Activated T-cell treated with anti-CD3 and anti-CD28 coated beads, Interleukin-2, amount 50 U/mL, for 72 hours (primary cell): Measurements from ENCODE around the gene ADGRG2. TPM values are rescaled to one million over a fixed set of nuclear protein-coding genes. Genes with fewer than 3 reads are reported as not detected.

Source experiments
- ATAC-seq, 2 donors: fragments of 150-1000 bp; cut with Tn5 transposase; replicated peaks in 1 of 2; 2 replicates each; pipeline ENCODE4 v1.10.0; 2021; ENCODE audit warnings: moderate library complexity in 2 of 2, mild to moderate bottlenecking in 1 of 2
- DNase-seq, 2 donors: peaks; one replicate each; pipeline ENCODE4 v3.0.0; 2021 to 2022; ENCODE audit warnings: mixed read lengths in 1 of 2
- H3K27ac Mint-ChIP-seq: one replicate; pipeline ENCODE4 v1.8.0; 2022; ENCODE audit warnings: mild to moderate bottlenecking, moderate library complexity, mixed read lengths
- H3K27me3 Mint-ChIP-seq: one replicate; pipeline ENCODE4 v1.8.0; 2022; ENCODE audit warnings: low read depth, mixed read lengths
- H3K36me3 Mint-ChIP-seq, 2 donors: one replicate each; pipeline ENCODE4 v1.8.0; 2022; ENCODE audit warnings: mixed read lengths in 2 of 2, mild to moderate bottlenecking in 1 of 2; ENCODE audit not compliant: insufficient read depth in 2 of 2
- H3K4me1 Mint-ChIP-seq: one replicate; pipeline ENCODE4 v1.8.0; 2022; ENCODE audit warnings: low read depth, mixed read lengths
- H3K4me3 Mint-ChIP-seq, 2 donors: one replicate each; pipeline ENCODE4 v1.8.0; 2022; ENCODE audit warnings: mild to moderate bottlenecking in 2 of 2, mixed read lengths in 2 of 2, moderate library complexity in 2 of 2
- H3K9me3 Mint-ChIP-seq, 2 donors: one replicate each; pipeline ENCODE4 v1.8.0; 2022; ENCODE audit warnings: mixed read lengths in 2 of 2
- total RNA-seq, 2 donors: library from RNA; stranded (reverse); gene quantifications; one replicate each; pipeline ENCODE4 v1.2.3, GENCODE V29; 2022

The ADGRG2 gene
- total RNA-seq, 2 donors from 2014 or later, result 0.12 TPM; not detected in 1

- no peaks in the 10 kb centered on the region for H3K27me3 Mint-ChIP-seq
- peaks cover 5% of the 10 kb centered on the region for H3K4me1 Mint-ChIP-seq
- H3K4me3 Mint-ChIP-seq, result peak overlapping the region in 1 of 2 donors; percentile 1
- peak in 1 of 2 donors; percentile 4 for DNase-seq
- ATAC-seq, result peak in 1 of 2 donors; percentile 74
- H3K36me3 Mint-ChIP-seq, result no peaks in the 10 kb centered on the region
- peak overlapping the region; percentile 6 for H3K27ac Mint-ChIP-seq
- H3K9me3 Mint-ChIP-seq, result no peaks in the 10 kb centered on the region
Measured at GRCh38 chrX:18961686-18962085, 160.6 kb downstream of the ADGRG2 start.

- Mint-ChIP-seq H3K27me3 (no peaks in the 10 kb centered on the region), H3K9me3 (no peaks in the 10 kb centered on the region), H3K4me3 (no peak overlapping the region), H3K4me1 (peaks cover 14% of the 10 kb centered on the region), H3K27ac (no peak overlapping the region), H3K36me3 (peaks cover 0 to 1% of the 10 kb centered on the region in 2 donors)
- no peak for ATAC-seq
- DNase-seq, result no peak
Measured at GRCh38 chrX:18956303-18957032, 165.8 kb downstream of the ADGRG2 start.

GRCh38 chrX:18955676-18956075 lies 166.6 kb downstream of the ADGRG2 start:
- Mint-ChIP-seq H3K4me3 (no peak overlapping the region), H3K4me1 (peaks cover 14% of the 10 kb centered on the region), H3K27me3 (no peaks in the 10 kb centered on the region), H3K9me3 (no peaks in the 10 kb centered on the region), H3K36me3 (peaks cover 0 to 1% of the 10 kb centered on the region in 2 donors), H3K27ac (no peak overlapping the region)
- ATAC-seq, result no peak
- DNase-seq, result no peak

GRCh38 chrX:18951032-18951431 lies 171.2 kb downstream of the ADGRG2 start:
- peaks cover 1 to 3% of the 10 kb centered on the region in 2 donors for H3K36me3 Mint-ChIP-seq
- H3K27me3 Mint-ChIP-seq, result no peaks in the 10 kb centered on the region
- no peak overlapping the region for H3K27ac Mint-ChIP-seq
- H3K9me3 Mint-ChIP-seq, result peaks cover 0 to 1% of the 10 kb centered on the region in 2 donors
- DNase-seq (no peak), ATAC-seq (no peak)
- H3K4me3 Mint-ChIP-seq, result no peak overlapping the region
- peaks cover 14% of the 10 kb centered on the region for H3K4me1 Mint-ChIP-seq

GRCh38 chrX:18949944-18950301 lies 172.3 kb downstream of the ADGRG2 start:
- peaks cover 0 to 1% of the 10 kb centered on the region in 2 donors for H3K9me3 Mint-ChIP-seq
- DNase-seq (no peak), ATAC-seq (no peak)
- no peak overlapping the region for H3K27ac Mint-ChIP-seq
- peaks cover 1 to 3% of the 10 kb centered on the region in 2 donors for H3K36me3 Mint-ChIP-seq
- H3K27me3 Mint-ChIP-seq, result no peaks in the 10 kb centered on the region
- H3K4me3 Mint-ChIP-seq, result no peak overlapping the region
- peaks cover 14% of the 10 kb centered on the region for H3K4me1 Mint-ChIP-seq

DNA sequence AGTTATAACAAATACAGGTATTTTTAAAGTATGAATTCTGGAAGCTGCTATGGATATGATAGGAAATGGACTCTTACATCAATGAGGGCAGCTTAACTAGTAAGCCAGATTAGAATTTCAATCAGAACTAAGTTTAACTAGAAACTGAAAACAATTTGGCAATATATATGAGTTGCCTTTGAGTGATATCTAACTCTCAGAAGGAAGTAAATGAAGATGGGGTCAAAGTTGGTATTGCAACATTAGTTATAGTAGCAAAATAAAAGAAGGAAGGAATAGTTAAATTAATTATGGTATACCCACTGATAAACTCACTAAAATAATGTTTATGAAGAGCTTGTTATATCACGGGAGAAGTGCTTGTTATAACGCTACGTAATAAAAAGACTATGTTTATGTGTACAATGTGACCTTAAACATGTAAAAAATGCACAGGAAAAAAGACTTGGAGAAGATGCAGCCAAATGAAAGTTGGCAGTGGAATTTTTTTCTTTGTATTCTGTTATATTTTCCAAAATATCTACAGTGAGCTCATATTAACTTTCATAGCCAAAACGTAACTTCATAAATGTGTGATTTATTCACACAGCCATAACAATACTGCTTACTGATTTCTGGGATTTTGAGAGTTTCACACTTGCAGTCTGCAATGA lies 172.9 kb downstream of the ADGRG2 start:
- Mint-ChIP-seq H3K4me3 (no peak overlapping the region), H3K36me3 (peaks cover 1 to 3% of the 10 kb centered on the region in 2 donors), H3K9me3 (peaks cover 0 to 1% of the 10 kb centered on the region in 2 donors), H3K4me1 (peaks cover 13% of the 10 kb centered on the region), H3K27me3 (no peaks in the 10 kb centered on the region), H3K27ac (no peak overlapping the region)
- DNase-seq (no peak), ATAC-seq (no peak)

DNA sequence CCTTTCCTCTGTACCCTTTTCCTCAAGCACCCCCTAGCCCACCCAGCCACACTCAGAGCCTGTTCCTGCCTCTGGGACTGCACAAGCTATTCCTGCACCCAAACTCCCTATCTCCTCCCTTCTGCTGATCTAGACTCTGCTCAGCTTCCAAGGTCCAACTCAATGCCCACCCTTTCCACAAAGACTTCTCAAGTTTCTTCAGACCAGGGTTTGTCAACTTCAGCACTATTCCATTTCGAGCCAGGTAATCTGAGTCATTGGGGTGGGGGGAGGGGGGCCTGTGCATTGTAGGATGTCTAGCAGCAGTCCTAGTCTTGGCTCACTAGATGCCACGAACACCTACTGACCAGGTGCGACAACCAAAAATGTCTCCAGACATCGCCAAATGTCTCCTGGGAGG lies 175.7 kb downstream of the ADGRG2 start:
- peaks cover 0 to 3% of the 10 kb centered on the region in 2 donors for H3K36me3 Mint-ChIP-seq

DNA sequence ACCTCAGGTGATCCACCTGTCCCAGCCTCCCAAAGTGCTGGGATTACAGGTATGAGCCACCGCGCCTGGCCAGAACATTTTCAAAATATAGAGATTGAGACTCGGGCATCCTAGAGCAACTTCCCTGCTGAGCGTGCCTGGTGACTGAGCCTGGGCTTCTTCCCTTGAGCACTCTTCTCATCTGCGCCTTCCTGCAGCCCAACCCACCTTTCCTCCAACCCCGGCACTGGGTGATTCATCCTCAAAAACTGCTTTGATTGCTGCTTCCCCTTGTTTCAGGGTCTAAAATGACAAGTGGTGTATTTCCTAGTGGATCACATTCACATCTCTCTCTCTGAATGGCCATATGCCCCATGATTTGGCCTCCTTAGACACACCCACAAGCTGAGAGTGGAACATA lies 176.1 kb downstream of the ADGRG2 start:
- Mint-ChIP-seq H3K4me3 (no peak overlapping the region), H3K36me3 (peaks cover 0 to 3% of the 10 kb centered on the region in 2 donors), H3K27me3 (no peaks in the 10 kb centered on the region), H3K4me1 (no peaks in the 10 kb centered on the region), H3K27ac (no peak overlapping the region), H3K9me3 (peaks cover 0 to 1% of the 10 kb centered on the region in 2 donors)
- ATAC-seq (no peak), DNase-seq (no peak)

More for the DNA sequence above, 175.7 kb downstream of the ADGRG2 start:
- no peak for ATAC-seq
- H3K4me1 Mint-ChIP-seq, result no peaks in the 10 kb centered on the region
- H3K4me3 Mint-ChIP-seq, result no peak overlapping the region
- no peak for DNase-seq
- no peaks in the 10 kb centered on the region for H3K27me3 Mint-ChIP-seq
- peaks cover 0 to 1% of the 10 kb centered on the region in 2 donors for H3K9me3 Mint-ChIP-seq
- no peak overlapping the region for H3K27ac Mint-ChIP-seq

DNA sequence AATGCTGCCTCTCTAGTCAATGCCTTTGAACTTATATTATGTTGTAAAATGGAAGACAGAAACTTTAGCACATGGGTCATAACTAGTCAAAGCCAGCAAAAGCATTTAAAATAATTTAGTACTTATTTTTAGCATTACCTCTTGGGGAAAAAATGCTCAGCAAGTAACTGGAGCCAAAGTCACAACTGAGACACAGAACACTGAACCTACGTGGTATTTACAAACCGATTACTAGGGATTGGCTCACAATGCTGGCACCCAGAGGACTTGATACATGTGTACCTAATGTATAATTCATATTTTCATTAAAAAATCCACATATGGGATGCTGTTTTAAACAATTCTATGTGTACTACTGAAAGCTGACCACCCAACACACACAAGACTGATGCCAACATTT lies 176.8 kb downstream of the ADGRG2 start:
- Mint-ChIP-seq H3K9me3 (peaks cover 0 to 1% of the 10 kb centered on the region in 2 donors), H3K36me3 (peaks cover 0 to 3% of the 10 kb centered on the region in 2 donors), H3K4me1 (no peaks in the 10 kb centered on the region), H3K27me3 (no peaks in the 10 kb centered on the region), H3K4me3 (no peak overlapping the region), H3K27ac (no peak overlapping the region)
- DNase-seq, result no peak
- no peak for ATAC-seq

DNA sequence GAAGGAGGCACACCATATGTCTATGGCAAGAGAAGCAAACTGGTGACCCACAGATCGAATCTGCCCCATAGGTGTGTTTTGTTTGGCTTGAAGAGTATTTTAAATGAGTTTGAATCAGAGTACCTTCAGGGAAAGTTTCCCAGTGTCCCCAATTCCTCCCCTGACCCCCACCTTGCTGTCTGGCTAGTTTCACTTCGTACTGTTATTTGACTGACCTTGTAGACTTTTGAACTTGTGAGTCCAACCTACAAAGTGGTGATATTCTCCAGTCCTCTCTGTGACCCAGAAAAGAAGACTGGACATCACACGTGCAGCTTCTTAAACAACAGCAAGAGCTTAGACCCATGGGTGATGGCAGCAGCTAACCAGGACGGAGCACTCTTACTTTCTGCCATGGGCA lies 177.8 kb downstream of the ADGRG2 start:
- DNase-seq, result no peak
- no peak for ATAC-seq
- Mint-ChIP-seq H3K4me1 (no peaks in the 10 kb centered on the region), H3K27me3 (no peaks in the 10 kb centered on the region), H3K36me3 (peaks cover 0 to 2% of the 10 kb centered on the region in 2 donors), H3K4me3 (no peak overlapping the region), H3K27ac (no peak overlapping the region), H3K9me3 (peaks cover 0 to under 1% of the 10 kb centered on the region in 2 donors)

GRCh38 chrX:18941896-18942295 lies 180.4 kb downstream of the ADGRG2 start:
- no peaks in the 10 kb centered on the region for H3K4me1 Mint-ChIP-seq
- H3K9me3 Mint-ChIP-seq, result no peaks in the 10 kb centered on the region
- H3K4me3 Mint-ChIP-seq, result no peak overlapping the region
- no peaks in the 10 kb centered on the region for H3K36me3 Mint-ChIP-seq
- ATAC-seq (no peak), DNase-seq (no peak)
- H3K27ac Mint-ChIP-seq, result no peak overlapping the region
- no peaks in the 10 kb centered on the region for H3K27me3 Mint-ChIP-seq
